Nephron progenitor cell (in vitro differentiated cells): ENCODE measurements around the gene CSPG4.

Experiments
- DNase-seq: peaks from one replicate; pipeline ENCODE4 v3.0.0; 2021
- H3K27ac Mint-ChIP-seq: 2 replicates; pipeline ENCODE4 v1.8.0; 2021; ENCODE audit warnings: mild to moderate bottlenecking, moderate library complexity, mixed read lengths
- H3K27me3 Mint-ChIP-seq: 2 replicates; pipeline ENCODE4 v1.8.0; 2021; ENCODE audit warnings: mild to moderate bottlenecking, low read depth, mixed read lengths; ENCODE audit not compliant: poor library complexity
- H3K36me3 Mint-ChIP-seq: 2 replicates; pipeline ENCODE4 v1.8.0; 2021; ENCODE audit warnings: low read depth, mixed read lengths
- H3K4me1 Mint-ChIP-seq: 2 replicates; pipeline ENCODE4 v1.8.0; 2021; ENCODE audit warnings: mixed read lengths
- H3K4me3 Mint-ChIP-seq: 2 replicates; pipeline ENCODE4 v1.8.0; 2021; ENCODE audit warnings: mild to moderate bottlenecking, moderate library complexity, mixed read lengths
- H3K9me3 Mint-ChIP-seq: 2 replicates; pipeline ENCODE4 v1.8.0; 2021; ENCODE audit warnings: mild to moderate bottlenecking, moderate library complexity, mixed read lengths
- TF ChIP-seq, protein P1 (sequence below): fragments of 200-600 bp; sonication (generic); IDR thresholded peaks from 2 replicates; pipeline ENCODE4 v1.5.0; 2021; ENCODE audit warnings: antibody characterized with exemption

CSPG4 gene

DNA sequence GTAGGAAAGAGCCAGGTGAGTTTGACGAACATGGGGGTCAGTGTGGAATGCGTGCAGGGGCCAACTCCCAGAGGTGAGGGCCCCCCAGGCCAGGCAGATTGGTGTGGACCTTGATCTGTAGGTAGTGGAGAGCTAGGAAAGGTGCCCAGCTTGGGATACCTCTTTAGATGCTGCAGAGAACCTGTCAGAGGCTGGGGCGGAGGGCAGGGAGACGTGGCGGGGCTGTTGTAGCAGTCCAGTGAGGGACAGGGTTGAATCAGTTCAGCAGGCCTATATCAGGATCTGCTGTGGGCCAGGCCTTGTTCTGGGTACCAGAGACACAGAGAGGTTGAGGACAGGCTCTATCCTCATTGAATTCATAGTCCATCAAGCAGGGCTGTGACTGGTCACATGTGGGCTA lies 56.3 kb downstream of the CSPG4 start:
- H3K4me1 Mint-ChIP-seq = peaks cover 35% of the 10 kb centered on the region
- no peak for DNase-seq
- no peak overlapping the region for H3K27ac Mint-ChIP-seq
- no peak overlapping the region for H3K4me3 Mint-ChIP-seq
- no peaks in the 10 kb centered on the region for H3K9me3 Mint-ChIP-seq
- H3K27me3 Mint-ChIP-seq = no peaks in the 10 kb centered on the region
- TF ChIP-seq, protein P1, sequence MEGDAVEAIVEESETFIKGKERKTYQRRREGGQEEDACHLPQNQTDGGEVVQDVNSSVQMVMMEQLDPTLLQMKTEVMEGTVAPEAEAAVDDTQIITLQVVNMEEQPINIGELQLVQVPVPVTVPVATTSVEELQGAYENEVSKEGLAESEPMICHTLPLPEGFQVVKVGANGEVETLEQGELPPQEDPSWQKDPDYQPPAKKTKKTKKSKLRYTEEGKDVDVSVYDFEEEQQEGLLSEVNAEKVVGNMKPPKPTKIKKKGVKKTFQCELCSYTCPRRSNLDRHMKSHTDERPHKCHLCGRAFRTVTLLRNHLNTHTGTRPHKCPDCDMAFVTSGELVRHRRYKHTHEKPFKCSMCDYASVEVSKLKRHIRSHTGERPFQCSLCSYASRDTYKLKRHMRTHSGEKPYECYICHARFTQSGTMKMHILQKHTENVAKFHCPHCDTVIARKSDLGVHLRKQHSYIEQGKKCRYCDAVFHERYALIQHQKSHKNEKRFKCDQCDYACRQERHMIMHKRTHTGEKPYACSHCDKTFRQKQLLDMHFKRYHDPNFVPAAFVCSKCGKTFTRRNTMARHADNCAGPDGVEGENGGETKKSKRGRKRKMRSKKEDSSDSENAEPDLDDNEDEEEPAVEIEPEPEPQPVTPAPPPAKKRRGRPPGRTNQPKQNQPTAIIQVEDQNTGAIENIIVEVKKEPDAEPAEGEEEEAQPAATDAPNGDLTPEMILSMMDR = no peak
- H3K36me3 Mint-ChIP-seq = peaks cover 14% of the 10 kb centered on the region

DNA sequence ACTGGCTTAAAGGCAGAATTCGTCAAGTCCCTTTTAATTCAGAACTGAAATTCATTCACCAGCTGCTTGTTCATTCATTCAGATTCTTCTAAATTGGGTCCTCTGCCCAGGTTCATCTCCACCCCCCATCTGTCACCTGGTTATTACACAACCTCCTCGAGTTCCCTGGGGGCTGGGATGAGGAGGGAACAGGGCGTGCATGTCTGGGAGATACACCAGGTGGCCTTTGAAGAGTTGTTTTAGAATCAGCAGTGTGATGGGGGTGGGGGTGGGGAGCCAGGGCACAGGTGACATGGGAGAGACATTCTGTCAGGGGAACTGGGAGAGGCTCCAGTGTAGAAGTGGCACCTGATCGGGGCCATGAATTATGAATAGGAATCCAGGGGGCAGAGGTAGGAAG lies 56.7 kb downstream of the CSPG4 start:
- no peak for DNase-seq
- H3K27ac Mint-ChIP-seq = no peak overlapping the region
- H3K4me3 Mint-ChIP-seq = no peak overlapping the region
- TF ChIP-seq, protein P1 = no peak
- peaks cover 39% of the 10 kb centered on the region for H3K4me1 Mint-ChIP-seq
- H3K27me3 Mint-ChIP-seq = no peaks in the 10 kb centered on the region
- H3K36me3 Mint-ChIP-seq = peaks cover 18% of the 10 kb centered on the region
- no peaks in the 10 kb centered on the region for H3K9me3 Mint-ChIP-seq

GRCh38 chr15:75654201-75654907 lies 58.3 kb downstream of the CSPG4 start:
- Mint-ChIP-seq H3K9me3 (no peaks in the 10 kb centered on the region), H3K36me3 (peaks cover 32% of the 10 kb centered on the region), H3K4me1 (peaks cover 49% of the 10 kb centered on the region), H3K4me3 (no peak overlapping the region), H3K27ac (no peak overlapping the region), H3K27me3 (no peaks in the 10 kb centered on the region)
- no peak for DNase-seq
- TF ChIP-seq, protein P1 = no peak

DNA sequence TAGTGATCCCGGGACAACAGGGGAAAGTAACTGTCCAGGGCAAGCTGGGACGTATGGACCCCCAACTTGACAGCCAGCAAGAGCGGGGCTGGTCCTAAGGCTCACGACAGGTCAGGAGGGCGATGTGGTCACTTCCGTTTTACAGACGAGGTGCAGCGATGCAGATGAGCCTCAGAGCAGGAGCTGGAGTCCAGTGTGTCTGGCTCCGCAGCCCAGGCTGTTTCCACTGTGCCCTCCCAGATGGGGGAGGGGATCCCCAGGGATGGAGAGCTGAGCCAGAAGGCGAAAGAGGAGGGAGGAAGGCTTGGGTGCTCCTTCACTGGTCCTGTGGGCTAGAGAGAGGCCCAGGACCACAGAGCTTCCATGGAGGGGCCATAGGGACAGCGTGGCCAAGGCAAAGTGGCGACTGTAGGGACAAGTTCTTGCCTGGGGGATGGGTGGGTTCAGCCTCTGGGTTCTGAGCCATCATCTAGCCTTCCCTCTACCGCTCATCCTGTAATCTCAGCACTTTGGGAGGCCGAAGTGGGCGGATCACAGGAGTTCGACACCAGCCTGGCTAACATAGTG lies 59.2 kb downstream of the CSPG4 start:
- H3K27me3 Mint-ChIP-seq = no peaks in the 10 kb centered on the region
- H3K4me3 Mint-ChIP-seq = peak overlapping the region; percentile 59
- TF ChIP-seq, protein P1 = no peak
- peaks cover 32% of the 10 kb centered on the region for H3K36me3 Mint-ChIP-seq
- peak; percentile 27 for DNase-seq
- peak overlapping the region; percentile 78 for H3K27ac Mint-ChIP-seq
- no peaks in the 10 kb centered on the region for H3K9me3 Mint-ChIP-seq
- peaks cover 58% of the 10 kb centered on the region for H3K4me1 Mint-ChIP-seq

DNA sequence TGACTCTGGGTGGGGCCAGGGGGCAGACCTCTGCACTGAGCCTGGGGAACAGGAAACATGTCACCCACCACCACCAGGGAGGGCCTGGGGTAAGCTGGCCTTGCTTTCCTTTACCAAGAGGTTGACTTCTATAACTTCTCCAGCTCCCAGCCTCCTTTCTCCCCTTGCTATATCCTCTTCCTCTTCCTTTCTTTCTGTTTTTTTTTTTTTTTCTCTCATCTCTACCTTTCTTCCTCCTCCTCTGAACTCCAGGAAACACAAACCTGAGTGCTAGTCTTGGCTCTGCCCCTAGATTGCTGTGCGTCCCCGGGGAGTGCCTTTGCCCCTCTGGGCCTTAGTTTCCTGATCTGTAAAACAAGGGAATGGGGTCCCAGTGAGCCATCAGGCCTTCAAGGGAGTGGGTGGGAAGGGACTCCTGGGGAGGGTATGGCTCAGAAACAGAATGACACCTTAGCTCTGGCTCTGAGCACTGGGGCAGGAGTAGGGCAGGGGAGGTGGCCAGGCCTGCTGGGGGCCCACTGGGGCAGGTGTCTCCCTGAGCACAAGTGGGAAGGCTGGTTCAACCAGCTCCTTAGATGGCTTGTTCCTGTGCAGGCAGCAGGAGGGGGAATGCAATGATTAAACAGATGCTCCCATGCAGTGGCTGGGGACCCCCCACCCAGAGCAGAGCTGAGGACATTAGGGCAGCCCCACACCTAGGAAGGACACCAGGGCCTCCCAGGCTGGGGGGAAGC lies 60.7 kb downstream of the CSPG4 start:
- H3K27ac Mint-ChIP-seq = peak overlapping the region; percentile 82
- H3K27me3 Mint-ChIP-seq = no peaks in the 10 kb centered on the region
- DNase-seq = no peak
- peaks cover 32% of the 10 kb centered on the region for H3K36me3 Mint-ChIP-seq
- H3K9me3 Mint-ChIP-seq = no peaks in the 10 kb centered on the region
- H3K4me3 Mint-ChIP-seq = peak overlapping the region; percentile 70
- TF ChIP-seq, protein P1 = no peak
- peaks cover 60% of the 10 kb centered on the region for H3K4me1 Mint-ChIP-seq
